AG09319 (cell line): Measurements from ENCODE around the gene UNC13B.

Experiments
- DNase-seq: peaks from one replicate; pipeline ENCODE4 v3.0.0-alpha.2; 2010; ENCODE audit warnings: low read depth; ENCODE audit errors: extremely low read depth
- TF ChIP-seq, protein P1 (sequence below): IDR thresholded peaks from 2 replicates; pipeline ENCODE4 v1.5.1; 2011; ENCODE audit warnings: low read depth, mild to moderate bottlenecking, inconsistent platforms, low read length, moderate library complexity

UNC13B gene

GRCh38 chr9:35367451-35367850 lies 205.6 kb downstream of the UNC13B start:
- DNase-seq, result peak; percentile 75
- TF ChIP-seq, protein P1, sequence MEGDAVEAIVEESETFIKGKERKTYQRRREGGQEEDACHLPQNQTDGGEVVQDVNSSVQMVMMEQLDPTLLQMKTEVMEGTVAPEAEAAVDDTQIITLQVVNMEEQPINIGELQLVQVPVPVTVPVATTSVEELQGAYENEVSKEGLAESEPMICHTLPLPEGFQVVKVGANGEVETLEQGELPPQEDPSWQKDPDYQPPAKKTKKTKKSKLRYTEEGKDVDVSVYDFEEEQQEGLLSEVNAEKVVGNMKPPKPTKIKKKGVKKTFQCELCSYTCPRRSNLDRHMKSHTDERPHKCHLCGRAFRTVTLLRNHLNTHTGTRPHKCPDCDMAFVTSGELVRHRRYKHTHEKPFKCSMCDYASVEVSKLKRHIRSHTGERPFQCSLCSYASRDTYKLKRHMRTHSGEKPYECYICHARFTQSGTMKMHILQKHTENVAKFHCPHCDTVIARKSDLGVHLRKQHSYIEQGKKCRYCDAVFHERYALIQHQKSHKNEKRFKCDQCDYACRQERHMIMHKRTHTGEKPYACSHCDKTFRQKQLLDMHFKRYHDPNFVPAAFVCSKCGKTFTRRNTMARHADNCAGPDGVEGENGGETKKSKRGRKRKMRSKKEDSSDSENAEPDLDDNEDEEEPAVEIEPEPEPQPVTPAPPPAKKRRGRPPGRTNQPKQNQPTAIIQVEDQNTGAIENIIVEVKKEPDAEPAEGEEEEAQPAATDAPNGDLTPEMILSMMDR, result no peak

- TF ChIP-seq, protein P1, result no peak
- DNase-seq, result no peak
These were observed 208.4 kb downstream of the UNC13B start for GRCh38 chr9:35370241-35370640.

DNA sequence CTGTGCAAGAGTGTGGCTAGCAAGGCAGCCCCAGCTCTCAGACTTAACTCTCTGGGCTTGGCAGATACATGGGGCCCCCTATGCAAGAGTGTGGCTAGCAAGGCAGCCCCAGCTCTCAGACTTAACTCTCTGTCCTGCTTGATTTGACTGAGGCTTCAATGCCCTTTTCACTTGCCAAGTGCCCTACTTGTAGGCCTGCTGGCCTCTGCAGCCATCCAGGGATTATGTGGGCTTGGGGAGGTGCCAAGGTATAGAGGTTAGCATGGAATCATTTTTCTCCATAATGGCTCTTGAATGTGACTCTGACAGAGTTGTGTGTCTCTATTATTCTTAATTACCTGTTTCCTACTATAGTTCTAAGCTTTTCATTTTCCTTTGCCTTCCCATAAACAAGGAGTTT lies 212.6 kb downstream of the UNC13B start:
- TF ChIP-seq, protein P1, result no peak

DNA sequence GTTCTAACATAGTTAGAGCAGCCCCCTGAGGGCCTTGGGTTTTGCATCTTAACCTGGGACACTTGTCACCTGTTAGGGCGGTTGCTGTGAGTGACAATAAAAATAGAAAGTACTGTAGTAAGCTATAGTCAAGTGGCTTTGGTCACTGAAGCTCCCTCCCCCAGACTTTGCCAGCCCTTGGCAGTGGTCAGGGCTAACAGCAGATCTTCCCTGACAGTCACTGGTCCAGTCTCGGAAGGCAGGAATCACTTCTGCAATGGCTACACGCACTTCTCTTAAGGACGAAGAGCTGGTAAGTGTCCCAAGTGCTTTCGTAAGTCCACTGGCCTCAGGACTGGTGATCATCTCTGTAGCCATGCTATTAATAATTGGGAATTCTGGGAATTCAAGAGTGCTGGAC lies 213.1 kb downstream of the UNC13B start:
- TF ChIP-seq, protein P1, result no peak
- no peak for DNase-seq

More for the DNA sequence above, 212.6 kb downstream of the UNC13B start:
- no peak for DNase-seq

- TF ChIP-seq, protein P1, result no peak
These were observed 218.2 kb downstream of the UNC13B start for GRCh38 chr9:35380039-35380438.

GRCh38 chr9:35380619-35381018 lies 218.8 kb downstream of the UNC13B start:
- TF ChIP-seq, protein P1, result no peak
- DNase-seq, result no peak

More at GRCh38 chr9:35380039-35380438, 218.2 kb downstream of the UNC13B start:
- no peak for DNase-seq

GRCh38 chr9:35385042-35385441 lies 223.2 kb downstream of the UNC13B start:
- peak; percentile 60 for DNase-seq
- TF ChIP-seq, protein P1, result peak; percentile 82
